Gastroesophageal sphincter (tissue), 4 donors: ENCODE data around the gene CADM1. TPM values are rescaled to one million over a fixed set of nuclear protein-coding genes. Genes with fewer than 3 reads are reported as not detected.

Source experiments
- ATAC-seq: fragments of 150-250 bp; one replicate; pipeline ENCODE4 v1.9.1; 2016; ENCODE audit warnings: mild to moderate bottlenecking, moderate library complexity
- H3K27ac ChIP-seq, 4 donors: fragments of 200-600 bp; sonication (generic) in 3 of 4; 1 replicate in 3 of 4; 2 replicates in 1 of 4; pipeline ENCODE4 v1.5.1; 2016 to 2019
- H3K27me3 ChIP-seq: fragments of 200-600 bp; sonication (generic); one replicate; pipeline ENCODE4 v1.5.1; 2019
- H3K36me3 ChIP-seq, 2 donors: fragments of 200-600 bp; sonication (generic); one replicate each; pipeline ENCODE4 v1.5.1; 2019; ENCODE audit warnings: control low read depth in 1 of 2
- H3K4me1 ChIP-seq, 3 donors: fragments of 200-600 bp; sonication (generic); 1 replicate in 2 of 3; 2 replicates in 1 of 3; pipeline ENCODE4 v1.5.1; 2016 to 2019; ENCODE audit warnings: control low read depth in 2 of 3
- H3K4me3 ChIP-seq, 2 donors: fragments of 200-600 bp; sonication (generic); one replicate each; pipeline ENCODE4 v1.5.1; 2019; ENCODE audit warnings: mild to moderate bottlenecking in 1 of 2, moderate library complexity in 1 of 2
- H3K9me3 ChIP-seq, 3 donors: fragments of 200-600 bp; sonication (generic); one replicate each; pipeline ENCODE4 v1.5.1; 2017 to 2019; ENCODE audit warnings: control low read depth in 2 of 3
- EP300 ChIP-seq: sonication (generic); formaldehyde crosslinking; IDR thresholded peaks from one replicate; pipeline ENCODE4 v1.6.1; 2017; ENCODE audit warnings: antibody characterized with exemption, mild to moderate bottlenecking
- POLR2A ChIP-seq, 2 donors: fragments of 450-650 bp; IDR thresholded peaks; one replicate each; pipeline ENCODE4 v1.6.1; 2017; ENCODE audit warnings: antibody characterized with exemption in 2 of 2, mild to moderate bottlenecking in 2 of 2, moderate library complexity in 1 of 2
- POLR2AphosphoS5 ChIP-seq: sonication (generic); formaldehyde crosslinking; IDR thresholded peaks from one replicate; pipeline ENCODE4 v1.6.1; 2017; ENCODE audit warnings: antibody characterized with exemption
- WGBS, 2 donors: methylation state at CpG; one replicate each; pipeline ENCODE4 v1.1.5; 2018; ENCODE audit warnings: low coverage in 1 of 2; 5-methylcytosine and 5-hydroxymethylcytosine counted together
- total RNA-seq, 4 donors: library from RNA; depleted of rRNA; stranded (reverse); fragments of >200 nt; gene quantifications; one replicate each; pipeline ENCODE4 v1.1.0, GENCODE V29; 2016
- TF ChIP-seq, protein P1 (sequence below), 4 experiments: fragments of 200-600 bp in 2 of 4; fragments of 450-650 bp in 2 of 4; sonication (generic) in 1 of 4; IDR thresholded peaks; one replicate each; pipeline ENCODE4 v1.5.1; 2017 to 2019; ENCODE audit warnings: antibody characterized with exemption in 4 of 4, mild to moderate bottlenecking in 2 of 4, moderate library complexity in 2 of 4

Gene CADM1
- total RNA-seq, 4 donors from 2014 or later: 10.4 to 23.5 (median 17.1) TPM

DNA sequence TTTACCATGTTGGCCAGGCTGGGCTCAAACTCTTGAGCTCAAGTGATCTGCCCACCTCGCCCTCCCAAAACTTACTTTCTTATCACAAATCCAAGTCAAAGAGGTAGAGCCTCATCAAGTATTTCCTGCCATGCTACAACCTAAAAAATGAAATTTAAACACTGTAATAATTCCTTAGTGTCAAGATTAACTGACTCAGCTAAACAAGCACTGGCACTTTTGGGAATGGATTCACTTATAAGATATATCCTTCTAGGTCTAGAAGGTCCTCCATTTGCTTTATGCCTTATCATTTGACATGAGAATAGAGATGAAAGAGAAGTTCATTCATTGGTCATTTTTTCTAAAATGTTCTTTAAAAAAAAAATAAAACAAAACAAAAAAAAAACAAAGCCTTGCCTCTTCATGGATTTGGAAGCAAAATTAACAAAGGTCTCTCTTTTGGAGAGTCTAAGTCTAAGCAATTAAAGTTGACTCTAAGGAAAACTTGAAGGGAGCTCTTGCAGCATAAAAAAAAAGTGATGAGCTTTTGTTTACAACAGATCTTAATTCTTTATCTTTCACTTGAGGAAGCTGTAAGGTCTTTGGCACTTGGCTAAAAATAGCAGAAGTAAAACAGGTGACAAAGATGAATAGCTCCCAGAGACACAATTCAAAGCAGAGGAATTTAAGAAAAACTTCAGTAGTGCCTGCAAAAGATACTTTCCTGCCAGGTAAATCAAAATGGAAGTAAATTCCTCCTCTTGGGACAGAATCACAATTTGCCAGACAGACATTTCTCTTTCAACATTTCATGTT, 50.3 kb downstream of the CADM1 start:
- no peak overlapping the region for H3K4me3 ChIP-seq
- no peaks in the 10 kb centered on the region for H3K27me3 ChIP-seq
- no peaks in the 10 kb centered on the region for H3K4me1 ChIP-seq
- 60 to 80% methylated on average over 1 of the region's 1 CpG for WGBS, 2 donors
- H3K27ac ChIP-seq: no peak overlapping the region
- no peak for TF ChIP-seq POLR2A (IDR thresholded peaks at IDR 0.05)
- H3K36me3 ChIP-seq: no peaks in the 10 kb centered on the region
- no peaks in the 10 kb centered on the region for H3K9me3 ChIP-seq
- ATAC-seq: no peak

DNA sequence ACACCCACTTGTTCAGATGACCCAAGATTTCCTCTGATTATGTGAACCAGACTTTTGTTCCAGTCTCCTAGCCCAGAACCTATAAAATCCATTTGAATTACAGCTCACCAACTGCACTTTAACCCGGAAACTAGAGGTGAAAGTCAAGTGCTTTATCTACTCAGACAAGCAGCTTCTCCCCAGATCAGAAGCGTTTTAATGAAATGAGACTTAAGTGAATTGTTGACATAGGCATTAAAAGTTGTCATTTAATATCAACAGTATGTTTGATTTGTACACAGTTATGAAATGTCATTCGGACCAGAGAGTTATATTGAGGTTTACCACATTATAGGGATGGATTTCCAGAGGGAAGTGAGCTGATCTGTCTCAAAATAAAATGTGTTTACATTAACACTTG, 52.0 kb downstream of the CADM1 start:
- no peak overlapping the region for H3K27ac ChIP-seq
- peaks cover 0 to 13% (median 0%) of the 10 kb centered on the region in 3 donors for H3K9me3 ChIP-seq
- WGBS, 2 donors: 53 to 81% methylated on average over 3 of the region's 3 CpGs
- ATAC-seq: no peak
- no peak overlapping the region for H3K4me3 ChIP-seq
- H3K27me3 ChIP-seq: no peaks in the 10 kb centered on the region
- no peaks in the 10 kb centered on the region for H3K36me3 ChIP-seq
- TF ChIP-seq POLR2A (IDR thresholded peaks at IDR 0.05): no peak
- H3K4me1 ChIP-seq: no peaks in the 10 kb centered on the region

DNA sequence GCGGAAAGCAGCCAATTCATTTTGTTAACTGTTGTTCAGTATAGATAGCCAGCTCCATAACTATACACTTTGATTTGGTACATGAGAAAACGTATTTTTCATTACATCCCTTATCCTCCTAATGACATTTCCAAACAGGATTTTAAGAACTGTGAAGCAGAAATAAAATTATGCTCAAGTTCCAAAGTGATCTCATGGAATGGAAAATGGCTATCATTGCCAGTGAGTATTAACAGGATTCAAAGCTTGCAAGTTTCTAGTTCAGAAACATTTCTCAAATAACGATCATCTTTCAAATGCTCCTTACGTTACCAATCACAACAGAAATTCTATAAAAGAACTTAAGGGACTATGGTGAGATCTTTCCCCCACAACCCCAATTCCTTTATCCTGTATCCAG, 53.7 kb downstream of the CADM1 start:
- Histone ChIP-seq H3K4me1 (no peaks in the 10 kb centered on the region), H3K4me3 (no peak overlapping the region), H3K27me3 (no peaks in the 10 kb centered on the region), H3K27ac (no peak overlapping the region), H3K36me3 (no peaks in the 10 kb centered on the region), H3K9me3 (peaks cover 0 to 27% (median 0%) of the 10 kb centered on the region in 3 donors)
- no peak for ATAC-seq
- 40 to 66% methylated on average over 4 of the region's 4 CpGs for WGBS, 2 donors
- TF ChIP-seq EP300 (no peak), POLR2AphosphoS5 (no peak)

DNA sequence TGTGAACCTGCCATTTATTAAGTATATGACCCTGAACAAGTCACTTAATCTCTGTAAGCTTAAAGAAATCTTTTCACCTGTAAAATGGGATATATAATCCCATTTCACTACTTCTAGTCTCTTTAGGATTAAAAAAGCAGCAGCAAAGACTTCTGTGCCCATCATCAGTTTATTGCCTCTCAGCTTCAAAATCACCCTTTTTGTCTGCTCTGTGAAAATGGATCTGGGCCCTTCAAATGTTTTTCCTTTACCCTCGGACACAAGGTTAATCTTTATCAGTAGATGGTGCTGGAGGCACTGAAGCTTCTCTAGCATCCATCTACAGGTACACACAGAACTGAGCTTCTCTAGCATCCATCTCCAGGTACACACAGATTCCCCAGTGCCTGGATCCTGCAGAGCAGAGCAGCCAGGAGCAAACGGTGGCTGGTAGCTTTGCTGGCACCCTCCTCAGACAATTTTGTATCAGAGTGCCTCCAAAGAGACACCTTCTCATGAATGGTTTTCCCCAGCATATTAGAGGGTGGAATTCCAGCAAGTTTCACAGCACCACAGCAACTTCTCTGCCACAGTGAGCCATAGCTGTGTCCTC, 56.8 kb downstream of the CADM1 start:
- no peak for TF ChIP-seq POLR2AphosphoS5
- TF ChIP-seq, protein P1, sequence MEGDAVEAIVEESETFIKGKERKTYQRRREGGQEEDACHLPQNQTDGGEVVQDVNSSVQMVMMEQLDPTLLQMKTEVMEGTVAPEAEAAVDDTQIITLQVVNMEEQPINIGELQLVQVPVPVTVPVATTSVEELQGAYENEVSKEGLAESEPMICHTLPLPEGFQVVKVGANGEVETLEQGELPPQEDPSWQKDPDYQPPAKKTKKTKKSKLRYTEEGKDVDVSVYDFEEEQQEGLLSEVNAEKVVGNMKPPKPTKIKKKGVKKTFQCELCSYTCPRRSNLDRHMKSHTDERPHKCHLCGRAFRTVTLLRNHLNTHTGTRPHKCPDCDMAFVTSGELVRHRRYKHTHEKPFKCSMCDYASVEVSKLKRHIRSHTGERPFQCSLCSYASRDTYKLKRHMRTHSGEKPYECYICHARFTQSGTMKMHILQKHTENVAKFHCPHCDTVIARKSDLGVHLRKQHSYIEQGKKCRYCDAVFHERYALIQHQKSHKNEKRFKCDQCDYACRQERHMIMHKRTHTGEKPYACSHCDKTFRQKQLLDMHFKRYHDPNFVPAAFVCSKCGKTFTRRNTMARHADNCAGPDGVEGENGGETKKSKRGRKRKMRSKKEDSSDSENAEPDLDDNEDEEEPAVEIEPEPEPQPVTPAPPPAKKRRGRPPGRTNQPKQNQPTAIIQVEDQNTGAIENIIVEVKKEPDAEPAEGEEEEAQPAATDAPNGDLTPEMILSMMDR (IDR thresholded peaks at IDR 0.05): no peak
- TF ChIP-seq POLR2A (IDR thresholded peaks at IDR 0.05): no peak
- no peak for TF ChIP-seq EP300
- Histone ChIP-seq H3K36me3 (no peaks in the 10 kb centered on the region), H3K9me3 (peaks cover 0 to 27% (median 0%) of the 10 kb centered on the region in 3 donors), H3K4me3 (no peak overlapping the region), H3K27me3 (no peaks in the 10 kb centered on the region), H3K4me1 (no peaks in the 10 kb centered on the region), H3K27ac (no peak overlapping the region)
- WGBS, 2 donors: 82% methylated on average over 2 of the region's 2 CpGs; no CpG with 5 or more reads in 1 of the 2 donors
- ATAC-seq: no peak

DNA sequence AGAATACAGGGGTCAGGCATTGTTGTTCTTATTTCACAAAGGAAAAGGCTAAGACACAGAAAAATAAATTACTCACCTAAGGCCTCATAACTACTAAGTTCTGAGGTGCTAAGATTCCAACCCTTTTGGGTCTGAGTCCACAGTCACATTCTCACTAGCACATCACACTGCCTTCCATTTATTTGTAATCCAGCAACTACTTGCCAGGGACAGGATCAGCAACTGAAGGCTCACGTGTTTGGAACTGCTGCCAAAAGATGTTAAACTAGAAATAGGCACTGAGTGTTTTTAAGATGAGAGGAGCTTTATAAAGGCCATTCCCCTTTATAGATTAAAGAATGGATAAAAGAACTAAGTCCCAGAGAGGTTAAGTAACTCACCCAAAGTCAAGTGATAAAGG, 58.0 kb downstream of the CADM1 start:
- no peak for TF ChIP-seq EP300
- TF ChIP-seq, protein P1 (IDR thresholded peaks at IDR 0.05): no peak
- no peak for TF ChIP-seq POLR2A (IDR thresholded peaks at IDR 0.05)
- no peak for TF ChIP-seq POLR2AphosphoS5
- WGBS, 2 donors: 33 to 50% methylated on average over 1 of the region's 1 CpG

GRCh38 chr11:115444542-115444941, 59.7 kb downstream of the CADM1 start:
- 71 to 79% methylated on average over 4 to 5 of the region's 5 CpGs for WGBS, 2 donors
- Histone ChIP-seq H3K4me3 (no peak overlapping the region), H3K9me3 (peaks cover 0 to 27% (median 0%) of the 10 kb centered on the region in 3 donors), H3K27me3 (no peaks in the 10 kb centered on the region), H3K27ac (no peak overlapping the region), H3K36me3 (no peaks in the 10 kb centered on the region), H3K4me1 (no peaks in the 10 kb centered on the region)
- TF ChIP-seq EP300 (no peak), POLR2A (IDR thresholded peaks at IDR 0.05) (no peak), POLR2AphosphoS5 (no peak)
- TF ChIP-seq, protein P1 (IDR thresholded peaks at IDR 0.05): no peak
- ATAC-seq: no peak

More for the DNA sequence above, 58.0 kb downstream of the CADM1 start:
- Histone ChIP-seq H3K27me3 (no peaks in the 10 kb centered on the region), H3K4me3 (no peak overlapping the region), H3K9me3 (peaks cover 0 to 27% (median 0%) of the 10 kb centered on the region in 3 donors), H3K4me1 (no peaks in the 10 kb centered on the region), H3K27ac (no peak overlapping the region), H3K36me3 (no peaks in the 10 kb centered on the region)
- no peak for ATAC-seq
